GM21360 (cell line): ENCODE measurements around the gene TBC1D22A.
"Not testable (repeated sequence)": the region's sequence is repeated elsewhere in the genome, so short reads cannot be mapped to it uniquely, and the experiment has no call there.

ENCODE experiments used
- ATAC-seq: cut with Tn5 transposase; IDR thresholded peaks from one replicate; pipeline ENCODE4 v1.9.1; 2021; ENCODE audit warnings: mild to moderate bottlenecking, moderate library complexity; ENCODE audit not compliant: unreplicated experiment

The TBC1D22A gene

DNA sequence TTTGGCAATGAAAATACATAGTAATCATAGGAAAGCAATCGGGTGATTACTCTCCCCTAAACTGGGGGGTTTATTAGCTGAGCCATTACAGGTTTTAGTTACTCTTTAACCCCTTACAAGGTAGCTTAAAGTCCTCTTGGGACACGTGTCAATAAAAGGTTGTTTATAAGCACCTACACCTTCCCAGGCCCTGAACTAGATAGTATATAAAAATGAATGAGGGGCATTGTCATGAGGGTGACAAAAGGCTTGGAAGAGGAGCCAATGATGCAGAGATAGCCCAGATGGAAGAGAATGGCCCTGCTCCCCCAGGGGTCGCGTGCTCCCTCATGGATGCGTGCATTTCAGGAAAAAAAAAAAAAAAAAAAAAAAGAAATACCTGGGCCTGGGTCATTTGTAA, 276.9 kb downstream of the TBC1D22A start:
- no peak for ATAC-seq

DNA sequence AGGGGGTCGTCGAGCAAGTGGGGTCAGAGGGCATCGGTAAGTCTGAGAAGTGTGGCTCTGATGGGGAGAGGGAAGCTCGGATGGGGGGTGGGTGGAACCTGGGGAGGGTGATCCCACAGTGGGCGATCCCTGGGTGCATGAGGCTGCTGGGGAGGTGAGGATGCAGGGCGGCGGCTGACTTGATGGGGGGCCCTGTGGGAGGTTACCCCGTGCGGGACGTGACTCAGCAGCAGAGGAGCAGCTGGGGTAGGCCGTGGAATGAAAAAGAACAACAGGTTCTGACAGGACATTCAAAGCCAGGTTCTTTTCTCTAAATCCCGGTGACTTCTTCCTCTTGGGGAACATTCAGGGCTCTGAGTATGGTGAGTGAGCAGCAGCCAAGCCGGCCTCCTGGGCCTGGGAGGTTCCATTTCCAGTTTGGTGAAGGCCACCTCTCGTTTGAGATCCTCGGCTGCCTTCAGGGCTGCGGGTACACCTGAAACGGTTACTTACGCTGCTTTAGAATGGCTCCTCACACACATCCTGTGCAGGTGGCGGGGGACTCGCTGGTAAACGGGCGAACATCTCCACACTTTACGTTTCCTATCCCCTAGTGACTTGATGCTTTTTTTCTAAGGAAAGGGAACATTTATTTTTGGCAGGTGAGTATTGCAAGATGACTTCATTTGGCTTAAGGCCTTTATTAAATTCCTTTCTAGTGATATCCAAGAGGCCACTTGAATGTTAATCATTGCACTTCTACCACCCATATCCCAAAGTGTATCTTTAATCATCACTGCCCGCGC, 278.2 kb downstream of the TBC1D22A start:
- no peak for ATAC-seq

DNA sequence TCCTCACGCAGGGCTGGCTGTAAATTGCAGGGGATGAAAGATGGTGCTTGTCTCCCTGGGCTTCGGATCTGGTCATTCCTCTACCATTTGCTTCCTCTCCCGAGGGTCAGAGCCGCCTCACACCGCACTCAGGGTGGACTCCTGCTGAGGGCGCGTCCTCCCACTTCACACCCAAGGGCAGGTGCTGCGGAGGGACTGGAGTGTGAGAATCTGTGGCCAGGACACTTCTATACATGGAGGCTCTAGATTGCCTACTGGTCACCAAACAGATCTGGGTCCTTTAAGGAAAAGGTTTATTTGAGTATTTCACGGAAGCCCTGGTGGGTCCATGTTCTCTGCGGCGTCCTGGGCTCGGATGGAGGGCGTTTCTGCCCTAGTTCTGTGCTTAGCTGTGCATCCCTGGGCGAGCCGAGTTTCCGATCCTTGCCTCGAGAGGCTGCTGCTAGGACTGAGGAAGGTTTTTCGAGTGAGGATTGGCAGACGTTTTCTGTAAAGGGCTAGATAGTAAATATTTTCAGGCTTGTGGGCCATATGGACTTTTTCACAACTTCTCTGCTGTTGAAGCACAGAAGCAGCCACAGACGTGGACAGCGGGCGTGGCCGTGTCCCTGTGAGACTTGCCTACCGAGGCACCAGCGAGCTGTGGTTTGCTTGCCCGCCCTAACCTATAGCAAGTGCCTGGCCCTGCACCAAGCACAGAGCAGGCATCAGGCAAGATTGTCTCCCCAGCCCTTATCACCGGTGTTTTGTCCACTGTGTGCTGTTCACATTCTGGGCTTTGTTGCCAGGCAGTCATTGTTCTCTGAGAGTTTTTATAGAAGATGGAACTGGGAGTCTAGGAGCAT, 279.0 kb downstream of the TBC1D22A start:
- ATAC-seq: no peak

DNA sequence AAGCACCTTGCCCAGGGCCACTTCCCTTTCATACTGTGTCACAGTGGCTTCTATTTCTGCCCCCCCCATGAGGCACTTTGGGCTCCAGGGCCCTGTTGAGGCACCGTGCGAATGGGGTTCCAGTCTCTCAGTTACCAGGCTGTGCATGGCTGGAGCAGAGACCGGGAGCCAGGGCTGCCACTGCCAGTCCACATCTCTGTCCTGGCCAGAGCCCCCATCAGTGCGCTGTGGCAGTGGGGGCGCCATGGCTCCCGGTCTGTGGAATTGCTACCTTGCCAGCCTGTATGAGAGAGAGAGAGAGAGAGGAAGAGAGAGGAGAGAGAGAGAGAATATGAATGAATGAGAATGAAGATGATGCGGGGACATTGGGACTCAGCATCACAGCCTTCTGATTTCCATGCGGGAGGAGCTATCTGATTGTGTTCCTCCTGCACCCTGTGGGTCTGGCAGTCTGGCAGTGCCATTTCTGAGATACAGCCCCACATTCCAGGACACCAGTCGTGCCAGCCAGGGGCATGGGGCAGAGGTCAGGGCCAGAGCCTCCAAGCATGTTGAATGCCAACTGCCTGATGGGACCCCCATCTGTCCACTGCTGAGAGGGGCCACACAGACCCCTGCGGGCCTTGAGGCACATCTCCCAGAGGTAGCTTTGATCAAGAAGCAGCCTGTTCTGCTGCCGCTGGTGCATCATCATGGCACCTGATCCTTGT, 279.8 kb downstream of the TBC1D22A start:
- ATAC-seq: no peak

- no peak for ATAC-seq
Observed at GRCh38 chr22:47042861-47043496, 280.5 kb downstream of the TBC1D22A start.

GRCh38 chr22:47043835-47044721, 281.6 kb downstream of the TBC1D22A start:
- no peak for ATAC-seq

- no peak for ATAC-seq
Observed at GRCh38 chr22:47044722-47045535, 282.5 kb downstream of the TBC1D22A start.

DNA sequence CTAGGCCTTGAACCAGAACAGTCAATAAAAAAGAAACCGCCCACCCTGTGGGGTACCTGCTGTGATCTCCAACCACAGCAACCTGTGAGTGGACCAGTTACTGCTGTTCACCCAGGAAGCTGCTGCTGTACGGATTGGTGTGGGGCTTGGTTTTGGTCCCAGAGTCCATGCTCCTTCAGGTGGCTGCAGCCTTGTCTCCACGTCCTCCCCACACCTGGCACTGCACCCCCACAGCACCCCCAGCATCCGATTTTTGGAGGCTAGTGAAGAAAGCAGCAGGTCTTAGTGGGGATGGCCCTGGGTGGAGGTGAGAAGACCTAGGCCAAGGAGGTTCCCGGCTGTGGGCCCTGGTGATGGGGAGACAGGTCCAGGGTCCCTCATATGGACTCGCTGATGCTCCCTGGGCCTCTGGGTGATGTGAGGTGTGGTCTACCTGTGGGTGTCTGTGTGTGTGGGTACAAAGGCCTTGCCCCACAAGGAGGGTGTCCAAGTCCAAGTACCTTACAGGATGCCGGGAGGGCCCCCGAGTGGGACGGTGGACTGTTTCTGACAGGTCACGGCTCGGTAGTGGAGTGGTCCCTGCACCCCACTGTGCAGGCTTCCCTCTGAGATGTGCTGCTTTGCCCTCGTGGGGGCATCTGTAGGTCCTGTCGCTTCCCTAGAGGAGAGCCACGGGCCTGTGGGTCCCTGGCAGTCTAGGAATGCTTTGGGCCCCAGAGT, 283.4 kb downstream of the TBC1D22A start:
- ATAC-seq: no peak

DNA sequence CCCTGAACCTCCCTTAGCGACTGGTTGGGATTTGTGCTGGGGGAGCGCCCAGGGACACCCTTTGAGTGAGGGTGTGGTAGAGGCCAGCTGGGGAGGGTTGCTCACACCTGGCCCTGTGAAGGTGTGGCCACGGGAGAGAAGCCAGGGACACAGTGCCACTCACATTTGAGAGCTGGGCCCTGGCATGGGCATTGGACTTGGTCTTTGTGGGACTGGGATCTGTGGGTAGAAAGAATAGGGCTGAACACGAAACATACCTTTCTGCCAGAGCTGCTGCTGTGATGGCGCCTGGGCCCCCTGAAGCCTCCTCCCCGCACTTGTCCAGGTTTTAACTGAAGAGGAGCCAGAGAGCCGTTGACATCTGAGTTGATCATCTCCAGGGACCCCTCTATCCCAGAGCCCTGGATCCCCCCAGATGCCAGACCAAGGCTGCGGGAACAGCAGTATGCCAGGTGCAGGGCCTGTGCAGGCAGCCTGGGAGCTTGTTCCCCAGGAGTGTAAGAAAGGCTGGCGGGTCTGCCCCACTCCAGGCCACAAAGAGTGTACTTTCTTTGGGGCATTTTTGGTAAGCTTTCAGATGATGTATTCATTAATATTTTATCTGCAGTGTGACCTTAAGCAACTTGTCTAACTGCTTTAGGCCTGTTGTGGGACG, 284.1 kb downstream of the TBC1D22A start:
- ATAC-seq: no peak

DNA sequence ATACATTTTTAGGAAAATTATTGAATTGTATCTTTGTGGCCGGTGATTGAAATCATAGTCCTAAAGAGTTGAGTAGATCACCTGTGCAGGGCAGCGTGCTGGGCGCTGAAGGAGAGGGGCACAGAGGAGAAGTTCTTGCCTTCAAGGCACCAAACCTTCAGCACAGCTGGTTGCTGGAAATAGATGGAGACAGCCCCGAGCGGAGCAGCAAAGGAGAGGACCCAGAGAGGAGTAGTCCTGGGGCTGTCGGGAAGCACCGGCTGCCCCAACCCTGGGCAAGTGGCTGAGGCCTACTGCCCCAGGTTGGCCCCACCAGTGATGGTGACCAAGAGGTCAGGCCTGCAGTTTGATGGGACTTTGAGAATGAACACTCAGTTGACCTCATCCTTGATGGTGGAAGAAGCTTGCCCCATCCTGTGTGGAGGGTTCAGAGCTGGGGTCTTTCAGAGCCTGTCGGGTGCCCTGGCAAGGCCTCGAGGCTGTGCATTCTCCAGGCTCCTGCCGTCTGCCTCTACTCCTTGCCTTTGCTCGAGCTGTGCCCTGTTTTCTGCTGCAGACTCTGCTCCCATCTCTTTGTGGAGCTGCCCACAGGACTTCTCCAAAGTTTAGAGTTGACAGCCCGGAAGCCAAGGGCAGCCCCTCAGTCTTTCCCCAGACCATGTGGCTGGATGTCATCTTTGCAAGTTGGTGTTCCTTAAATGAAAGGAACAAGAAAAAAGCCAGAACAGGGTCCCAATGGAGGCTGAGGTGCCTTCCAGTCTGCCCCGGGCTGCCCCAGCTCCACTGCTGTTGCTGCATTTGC, 285.1 kb downstream of the TBC1D22A start:
- no peak for ATAC-seq

DNA sequence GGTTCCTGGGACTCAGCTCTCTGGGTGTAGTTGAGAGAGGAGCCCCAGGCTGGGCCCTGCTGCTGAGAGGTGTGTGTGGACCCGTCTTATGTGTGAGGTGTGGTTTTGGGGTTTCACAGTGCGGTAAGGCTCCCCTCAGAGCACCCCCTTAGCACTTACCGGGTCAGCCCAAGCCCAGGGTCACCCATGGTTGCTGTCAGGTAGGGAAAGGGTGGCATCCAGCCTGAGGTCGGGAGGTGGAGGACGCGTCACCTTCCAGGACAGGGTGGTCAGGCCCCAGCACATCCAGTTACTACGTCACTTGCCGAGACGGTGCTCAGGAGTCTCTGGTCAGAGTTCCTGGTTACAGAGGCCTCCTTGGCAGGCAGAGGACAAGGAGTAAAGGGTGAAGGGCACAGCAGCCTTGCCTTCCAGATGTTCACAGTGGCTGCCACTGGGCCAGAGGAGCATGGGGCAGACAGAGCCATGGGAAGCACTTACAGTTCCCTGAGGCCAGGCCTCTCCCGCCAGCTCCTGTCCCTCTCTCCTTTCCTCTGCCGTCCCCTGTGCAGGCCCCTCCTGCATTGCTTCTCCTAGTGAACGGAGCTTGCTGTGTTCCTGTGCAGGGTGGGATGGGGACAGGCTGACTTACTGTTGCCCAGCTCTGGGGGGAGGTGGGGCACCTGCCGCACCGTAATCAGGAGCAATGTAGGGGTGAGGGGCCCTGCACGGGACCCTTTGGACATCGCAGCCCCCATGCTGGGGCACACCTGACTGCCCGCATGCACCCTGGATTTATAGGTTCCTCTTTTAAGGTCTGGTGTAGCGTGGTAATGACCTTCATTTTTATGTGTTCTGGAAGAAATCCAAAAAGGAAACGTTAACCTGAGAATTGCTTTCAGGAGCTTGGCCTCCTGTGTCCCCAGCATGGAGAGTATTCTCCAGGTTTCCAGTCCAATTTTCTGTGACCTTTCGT, 285.9 kb downstream of the TBC1D22A start:
- no peak for ATAC-seq

DNA sequence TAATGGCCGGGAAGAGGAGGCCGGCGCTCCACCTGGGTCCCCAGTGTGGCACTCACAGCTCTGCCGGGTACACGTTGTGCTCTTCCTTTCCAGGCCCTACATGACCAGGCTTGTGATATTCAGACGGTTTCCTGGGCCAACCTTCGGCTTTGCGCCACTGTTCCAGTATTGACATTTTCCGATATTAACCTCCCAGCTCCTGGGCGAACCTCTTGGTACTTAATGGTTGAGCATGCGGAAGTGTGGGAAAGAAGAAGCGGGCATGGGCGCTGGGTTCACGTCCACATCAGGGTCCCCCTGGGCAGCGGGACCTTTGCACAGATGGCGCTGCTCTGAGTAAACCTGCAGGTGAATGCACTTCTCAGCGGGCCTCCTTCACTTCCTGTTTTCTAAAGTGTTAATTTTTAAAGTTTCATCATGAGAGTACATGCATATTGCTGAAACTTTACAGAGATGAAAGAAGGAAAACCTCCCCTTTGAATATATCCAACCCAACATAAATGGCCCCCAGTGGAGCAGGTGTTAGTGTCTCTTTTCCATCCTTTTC, 286.7 kb downstream of the TBC1D22A start:
- ATAC-seq: no peak

DNA sequence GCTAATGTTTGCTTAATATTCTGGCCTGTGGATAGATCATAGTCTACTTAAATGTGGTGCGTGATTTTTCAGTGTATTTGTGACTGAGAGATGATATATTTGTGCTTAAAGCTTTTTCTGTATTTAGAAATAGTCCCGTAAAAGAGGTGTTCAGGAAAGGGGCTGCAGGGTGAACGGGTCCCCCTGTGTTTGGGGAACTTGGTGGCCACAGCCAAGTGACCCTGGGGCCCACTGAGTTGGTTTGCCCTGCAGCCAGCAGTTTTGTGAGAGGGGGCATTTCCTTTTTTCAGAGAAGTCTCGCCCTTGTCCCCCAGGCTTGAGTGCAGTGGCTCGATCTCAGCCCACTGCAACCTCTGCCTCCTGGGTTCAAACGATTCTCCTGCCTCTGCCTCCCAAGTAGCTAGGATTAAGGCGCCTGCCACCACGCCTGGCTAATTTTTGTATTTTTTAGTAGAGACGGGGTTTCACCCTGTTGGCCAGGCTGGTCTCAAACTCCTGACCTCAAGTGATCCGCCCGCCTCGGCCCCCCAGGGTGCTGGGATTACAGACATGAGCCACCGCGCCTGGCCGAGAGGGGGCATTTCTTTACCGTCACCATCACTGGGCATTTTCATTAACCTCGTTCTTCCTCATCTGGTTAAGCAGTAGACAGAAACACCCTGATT, 287.4 kb downstream of the TBC1D22A start:
- not testable (repeated sequence) for ATAC-seq

- no peak for ATAC-seq
Observed at GRCh38 chr22:47050401-47051051, 288.1 kb downstream of the TBC1D22A start.
